Tibial nerve (tissue), 4 donors: ENCODE results near the gene C1orf35. TPM values are rescaled to one million over a fixed set of nuclear protein-coding genes. Genes with fewer than 3 reads are reported as not detected.

Experiments
- DNase-seq, 2 donors: peaks; one replicate each; pipeline ENCODE4 v3.0.0-alpha.2; 2019; ENCODE audit warnings: low spot score in 2 of 2
- H3K27ac ChIP-seq, 4 donors: fragments of 200-600 bp; sonication (generic) in 3 of 4; one replicate each; pipeline ENCODE4 v1.5.1; 2017 to 2019; ENCODE audit warnings: mild to moderate bottlenecking in 1 of 4
- H3K27me3 ChIP-seq, 2 donors: fragments of 200-600 bp; sonication (generic) in 1 of 2; one replicate each; pipeline versions ENCODE4 v1.5.1 to v1.6.0; 2017 to 2019
- H3K36me3 ChIP-seq, 3 donors: fragments of 200-600 bp; sonication (generic); one replicate each; pipeline ENCODE4 v1.5.1; 2018 to 2019
- H3K4me1 ChIP-seq, 4 donors: fragments of 200-600 bp; sonication (generic) in 3 of 4; one replicate each; pipeline ENCODE4 v1.5.1; 2017 to 2019
- H3K4me3 ChIP-seq, 4 donors: fragments of 200-600 bp; sonication (generic) in 3 of 4; one replicate each; pipeline ENCODE4 v1.5.1; 2017 to 2019; ENCODE audit warnings: mild to moderate bottlenecking in 1 of 4, moderate library complexity in 1 of 4
- H3K9me3 ChIP-seq, 4 donors: fragments of 200-600 bp; sonication (generic) in 3 of 4; one replicate each; pipeline ENCODE4 v1.5.1; 2017 to 2019
- EP300 ChIP-seq, 2 donors: sonication (generic); formaldehyde crosslinking; IDR thresholded peaks; one replicate each; pipeline ENCODE4 v1.6.1; 2017; ENCODE audit warnings: antibody characterized with exemption in 2 of 2, mild to moderate bottlenecking in 1 of 2
- POLR2A ChIP-seq, 2 donors: fragments of 450-650 bp; IDR thresholded peaks; one replicate each; pipeline ENCODE4 v1.6.1; 2017; ENCODE audit warnings: antibody characterized with exemption in 2 of 2, mild to moderate bottlenecking in 2 of 2, moderate library complexity in 2 of 2
- WGBS, 2 donors: methylation state at CpG; one replicate each; pipeline ENCODE4 v1.1.5; 2018; 5-methylcytosine and 5-hydroxymethylcytosine counted together
- total RNA-seq, 4 donors: library from RNA; depleted of rRNA; stranded (reverse); fragments of >200 nt; gene quantifications; one replicate each; pipeline ENCODE4 v1.1.0, GENCODE V29; 2016
- TF ChIP-seq, protein P1 (sequence below), 5 experiments: fragments of 200-600 bp in 3 of 5; fragments of 450-650 bp in 2 of 5; sonication (generic) in 3 of 5; IDR thresholded peaks; one replicate each; pipeline ENCODE4 v1.5.1; 2016 to 2019; ENCODE audit warnings: antibody characterized with exemption in 5 of 5, mild to moderate bottlenecking in 3 of 5, moderate library complexity in 2 of 5

Gene C1orf35
- total RNA-seq, 4 donors from 2014 or later = 26.4 to 38.5 (median 27.1) TPM

DNA sequence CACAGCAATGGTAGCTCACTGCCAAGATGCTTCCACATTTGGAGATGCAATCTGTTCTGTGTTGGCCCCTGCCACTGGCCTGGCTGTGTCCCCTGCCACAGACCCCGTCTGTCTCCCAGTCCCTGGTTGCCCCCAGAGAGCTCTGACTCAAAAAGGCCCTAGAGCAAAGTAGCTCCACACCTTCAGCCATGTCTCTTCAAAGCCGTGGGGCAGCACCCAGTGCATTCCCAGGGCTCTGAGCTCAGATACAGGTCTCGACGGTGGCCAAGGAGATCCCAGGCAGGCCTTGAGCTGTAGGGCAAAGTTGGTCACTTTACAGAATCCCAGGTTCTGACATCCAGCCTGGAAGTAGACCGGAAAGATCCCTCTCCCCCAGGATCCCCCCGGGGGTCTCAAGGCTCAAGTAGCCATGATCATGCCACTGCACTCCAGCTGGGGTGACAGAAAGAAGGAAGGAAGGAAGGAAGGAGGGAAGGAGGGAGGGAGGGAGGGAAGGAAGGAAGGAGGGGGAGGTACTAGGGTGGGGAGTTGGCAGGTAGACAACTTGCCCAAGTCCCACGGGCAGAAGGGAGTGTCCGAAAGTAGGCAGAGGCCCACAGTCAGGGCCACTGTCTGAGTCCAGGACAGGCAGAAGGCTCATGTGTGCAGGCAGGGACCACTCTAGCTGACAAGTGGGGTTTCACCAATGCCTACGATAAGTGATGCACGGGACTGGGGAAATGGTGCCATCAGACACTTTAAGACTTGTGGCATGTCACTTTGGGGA, 25.4 kb downstream of the C1orf35 start:
- H3K4me3 ChIP-seq = no peak overlapping the region
- no peak overlapping the region for H3K27ac ChIP-seq
- 63 to 76% methylated on average over 10 of the region's 10 CpGs for WGBS, 2 donors
- no peaks in the 10 kb centered on the region for H3K27me3 ChIP-seq
- no peak for DNase-seq
- TF ChIP-seq POLR2A (IDR thresholded peaks at IDR 0.05) = no peak
- TF ChIP-seq, protein P1, sequence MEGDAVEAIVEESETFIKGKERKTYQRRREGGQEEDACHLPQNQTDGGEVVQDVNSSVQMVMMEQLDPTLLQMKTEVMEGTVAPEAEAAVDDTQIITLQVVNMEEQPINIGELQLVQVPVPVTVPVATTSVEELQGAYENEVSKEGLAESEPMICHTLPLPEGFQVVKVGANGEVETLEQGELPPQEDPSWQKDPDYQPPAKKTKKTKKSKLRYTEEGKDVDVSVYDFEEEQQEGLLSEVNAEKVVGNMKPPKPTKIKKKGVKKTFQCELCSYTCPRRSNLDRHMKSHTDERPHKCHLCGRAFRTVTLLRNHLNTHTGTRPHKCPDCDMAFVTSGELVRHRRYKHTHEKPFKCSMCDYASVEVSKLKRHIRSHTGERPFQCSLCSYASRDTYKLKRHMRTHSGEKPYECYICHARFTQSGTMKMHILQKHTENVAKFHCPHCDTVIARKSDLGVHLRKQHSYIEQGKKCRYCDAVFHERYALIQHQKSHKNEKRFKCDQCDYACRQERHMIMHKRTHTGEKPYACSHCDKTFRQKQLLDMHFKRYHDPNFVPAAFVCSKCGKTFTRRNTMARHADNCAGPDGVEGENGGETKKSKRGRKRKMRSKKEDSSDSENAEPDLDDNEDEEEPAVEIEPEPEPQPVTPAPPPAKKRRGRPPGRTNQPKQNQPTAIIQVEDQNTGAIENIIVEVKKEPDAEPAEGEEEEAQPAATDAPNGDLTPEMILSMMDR (IDR thresholded peaks at IDR 0.05) = no peak
- no peak for TF ChIP-seq EP300 (IDR thresholded peaks at IDR 0.05)
- no peaks in the 10 kb centered on the region for H3K36me3 ChIP-seq
- H3K9me3 ChIP-seq = no peaks in the 10 kb centered on the region
- H3K4me1 ChIP-seq = peaks cover 0 to 32% (median 10%) of the 10 kb centered on the region in 4 donors

DNA sequence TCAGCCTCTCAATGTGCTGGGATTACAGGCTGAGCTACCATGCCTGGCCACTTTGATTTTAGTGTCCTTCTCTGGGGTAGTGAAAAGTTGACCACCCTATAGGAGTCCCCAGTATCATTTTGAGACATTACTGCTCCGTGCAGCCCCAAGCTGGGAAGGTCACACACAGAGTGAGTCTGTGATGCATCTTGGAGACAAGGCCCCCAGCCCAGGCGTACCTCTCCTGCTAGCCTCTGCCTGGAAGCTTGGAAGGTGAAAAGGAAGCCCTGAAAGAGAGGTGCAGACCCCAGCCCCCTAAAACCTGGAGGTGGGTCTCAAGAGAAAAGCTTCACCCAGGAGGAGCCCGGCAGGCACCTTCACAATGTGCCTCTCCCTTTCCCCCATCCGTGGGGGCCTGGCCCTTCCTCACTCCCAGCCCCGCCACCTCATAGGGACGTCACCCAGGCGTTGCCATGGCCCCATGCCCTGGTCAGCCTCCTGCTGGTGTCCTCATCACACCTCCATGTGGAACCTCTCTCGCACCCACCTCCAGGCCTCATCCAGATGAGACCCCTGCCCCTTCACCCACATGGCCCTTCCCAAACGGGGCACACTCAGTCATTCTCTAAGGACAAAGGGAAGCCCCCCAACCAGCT, 26.2 kb downstream of the C1orf35 start:
- H3K4me3 ChIP-seq = no peak overlapping the region
- no peak overlapping the region for H3K27ac ChIP-seq
- no peak for TF ChIP-seq EP300 (IDR thresholded peaks at IDR 0.05)
- H3K36me3 ChIP-seq = no peaks in the 10 kb centered on the region
- DNase-seq = no peak
- H3K27me3 ChIP-seq = no peaks in the 10 kb centered on the region
- no peaks in the 10 kb centered on the region for H3K9me3 ChIP-seq
- 68 to 76% methylated on average over 9 of the region's 9 CpGs for WGBS, 2 donors
- peaks cover 0 to 32% (median 10%) of the 10 kb centered on the region in 4 donors for H3K4me1 ChIP-seq

DNA sequence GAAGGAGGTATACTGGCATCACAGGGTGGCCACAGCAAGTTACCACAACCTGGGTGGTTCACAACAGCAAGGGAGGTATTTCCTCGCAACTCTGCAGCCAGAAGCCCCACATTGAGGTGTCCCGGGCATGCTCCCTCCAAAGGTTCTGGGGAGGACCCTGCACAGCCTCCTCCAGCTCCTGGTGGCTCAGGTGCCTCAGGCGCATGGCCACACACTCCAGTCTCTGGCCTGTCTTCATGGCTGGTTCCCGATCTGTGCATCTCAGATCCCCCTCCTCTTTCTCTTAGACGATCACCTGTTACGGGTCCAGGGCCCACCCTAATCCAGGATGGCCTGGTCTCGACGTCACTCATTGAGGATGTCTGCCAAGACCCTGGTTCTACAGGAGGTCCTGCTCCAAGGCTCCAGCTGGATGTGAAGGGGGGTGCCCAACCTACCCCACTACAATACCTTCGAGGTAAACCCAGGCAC, 27.3 kb downstream of the C1orf35 start:
- H3K4me3 ChIP-seq = no peak overlapping the region
- TF ChIP-seq EP300 (IDR thresholded peaks at IDR 0.05) (no peak), POLR2A (IDR thresholded peaks at IDR 0.05) (no peak)
- WGBS, 2 donors = 76 to 78% methylated on average over 9 of the region's 9 CpGs
- no peaks in the 10 kb centered on the region for H3K27me3 ChIP-seq
- no peaks in the 10 kb centered on the region for H3K9me3 ChIP-seq
- no peak overlapping the region for H3K27ac ChIP-seq
- peaks cover 0 to 22% (median 1%) of the 10 kb centered on the region in 4 donors for H3K4me1 ChIP-seq
- DNase-seq = no peak
- H3K36me3 ChIP-seq = no peaks in the 10 kb centered on the region

DNA sequence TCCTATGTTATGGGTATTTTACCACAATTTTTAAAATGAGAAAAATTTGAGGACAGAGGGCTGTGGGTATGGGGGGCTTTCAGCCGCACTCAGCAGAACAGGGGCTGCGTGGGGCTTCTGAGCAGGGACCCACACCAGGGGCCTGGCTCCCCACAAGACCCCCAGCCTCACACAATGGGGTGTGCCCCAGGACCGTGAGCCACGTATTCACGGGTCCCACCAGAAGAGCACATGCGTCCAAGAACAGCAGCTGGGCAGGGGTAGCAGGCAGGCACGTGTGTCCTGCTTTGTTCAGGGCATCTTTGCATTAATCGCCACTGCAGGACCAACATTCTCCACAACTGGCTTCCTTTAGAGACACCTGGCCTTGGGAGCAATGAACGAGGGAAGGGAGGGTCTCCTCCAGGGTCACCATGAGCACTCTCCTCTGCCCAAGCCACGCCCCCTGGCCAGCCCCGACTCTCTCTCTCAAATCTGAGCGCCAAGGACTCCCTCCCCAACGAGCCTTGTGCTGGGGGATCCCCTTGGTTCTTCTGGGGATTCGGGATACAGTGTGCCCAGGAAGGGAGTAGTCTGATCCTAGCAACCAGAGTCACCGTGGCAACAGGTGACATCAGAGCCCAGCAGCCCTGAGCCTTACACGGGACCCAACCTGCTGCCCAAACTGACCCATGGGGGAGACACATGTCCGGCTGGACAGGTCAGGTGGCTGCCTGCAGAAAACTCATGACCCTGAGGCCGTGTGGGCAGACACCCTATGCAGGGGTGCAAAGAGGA, 28.0 kb downstream of the C1orf35 start:
- TF ChIP-seq EP300 (IDR thresholded peaks at IDR 0.05) = no peak
- TF ChIP-seq, protein P1 (IDR thresholded peaks at IDR 0.05) = no peak
- no peak for TF ChIP-seq POLR2A (IDR thresholded peaks at IDR 0.05)
- Histone ChIP-seq H3K36me3 (no peaks in the 10 kb centered on the region), H3K4me1 (peaks cover 0 to 15% (median 0%) of the 10 kb centered on the region in 4 donors), H3K27ac (no peak overlapping the region), H3K9me3 (no peaks in the 10 kb centered on the region), H3K4me3 (no peak overlapping the region), H3K27me3 (no peaks in the 10 kb centered on the region)
- 39 to 48% methylated on average over 13 to 17 of the region's 18 CpGs for WGBS, 2 donors
- DNase-seq = peak in 1 of 2 donors; percentile 8

DNA sequence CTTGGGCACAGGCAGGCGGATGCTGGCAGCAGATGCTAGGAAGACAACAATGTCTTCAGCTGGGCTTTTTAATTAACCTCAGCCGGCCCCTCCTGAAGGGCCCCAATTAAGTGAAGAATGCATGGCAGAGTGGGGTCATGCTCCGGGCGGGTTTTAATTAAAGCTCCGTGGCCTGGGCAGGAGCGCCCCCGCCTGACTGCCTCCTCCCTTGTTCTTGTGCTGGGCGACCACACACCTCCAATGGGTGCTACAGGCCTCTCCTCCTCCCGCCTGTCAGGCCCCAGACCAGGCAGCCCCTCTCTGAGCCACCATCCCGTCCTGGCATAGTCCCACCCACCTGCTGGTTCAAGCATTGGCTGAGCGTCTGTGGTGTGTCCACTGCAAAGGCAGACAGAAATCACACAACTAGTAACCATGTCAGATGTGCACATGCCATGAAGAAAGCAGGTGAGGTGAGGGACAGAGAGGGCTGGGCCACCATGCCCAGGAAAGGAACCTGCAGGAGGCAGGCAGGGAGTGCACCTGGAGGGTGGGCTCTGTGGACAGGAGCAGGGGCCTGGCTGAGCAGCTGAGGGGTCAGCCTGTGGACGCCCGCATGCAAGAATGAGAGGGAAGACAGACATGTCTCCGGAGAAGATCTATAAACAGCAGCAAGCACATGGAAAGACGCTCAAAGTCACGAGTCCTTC, 29.1 kb downstream of the C1orf35 start:
- Histone ChIP-seq H3K4me3 (no peak overlapping the region), H3K9me3 (no peaks in the 10 kb centered on the region), H3K4me1 (peaks cover 0 to 11% (median 0%) of the 10 kb centered on the region in 4 donors), H3K36me3 (no peaks in the 10 kb centered on the region), H3K27me3 (no peaks in the 10 kb centered on the region), H3K27ac (no peak overlapping the region)
- TF ChIP-seq, protein P1 (IDR thresholded peaks at IDR 0.05) = no peak
- TF ChIP-seq POLR2A (IDR thresholded peaks at IDR 0.05) = no peak
- TF ChIP-seq EP300 (IDR thresholded peaks at IDR 0.05) = no peak
- no peak for DNase-seq
- 29 to 39% methylated on average over 16 of the region's 16 CpGs for WGBS, 2 donors
